ENCODE results near the gene PARVA. TPM values are rescaled to one million over a fixed set of nuclear protein-coding genes. Genes with fewer than 3 reads are reported as not detected.

Gene PARVA
- total and polyA plus RNA-seq, 2 of the 8 experiments (the other 6 are each of a cell fraction or from before 2014, with no cell fraction given) = 3.1 to 13.5 TPM

DNA sequence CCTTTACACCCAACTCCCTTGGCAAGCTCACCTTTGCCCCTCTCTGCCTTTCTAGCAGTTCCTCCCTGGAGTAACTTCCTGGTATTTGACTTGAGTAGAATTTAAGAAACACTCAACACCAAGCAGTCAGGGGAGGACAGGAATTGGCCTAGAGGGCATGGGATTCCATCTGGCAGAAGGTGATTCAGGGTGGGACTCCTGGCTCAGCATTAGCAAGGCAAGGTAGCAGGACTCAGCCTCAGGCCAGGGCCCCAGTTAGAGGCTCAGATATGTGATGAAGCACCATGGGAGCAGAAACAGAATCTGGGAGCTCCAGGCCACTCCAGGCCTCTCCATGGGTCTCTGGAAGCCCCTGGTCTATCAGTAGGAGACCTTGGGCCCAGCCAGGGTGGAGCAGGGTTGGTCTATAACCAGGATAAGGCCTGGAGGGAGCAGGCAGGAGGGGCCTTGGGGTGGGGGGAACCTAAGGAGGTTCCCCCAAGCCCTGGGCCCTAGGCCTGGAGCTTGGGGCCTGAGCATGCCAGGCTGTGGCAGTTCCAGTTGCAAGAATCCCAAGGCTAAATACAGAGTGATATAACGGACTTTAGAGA lies 148.2 kb downstream of the PARVA start:
- H3K4me1 ChIP-seq (replicated peaks in 1 of 4; ENCODE audit: control insufficient read depth in 3 of 4, insufficient read depth in 4 of 4, low read length in 3 of 4) = no peaks in the 10 kb centered on the region
- H2AFZ ChIP-seq (ENCODE audit: low read length) = no peak overlapping the region
- H3K23ac ChIP-seq (ENCODE audit: insufficient read length) = no peak overlapping the region
- no peak overlapping the region for H3K27ac ChIP-seq (ENCODE audit: low read depth, low read length)
- no peak overlapping the region for H3K9ac ChIP-seq (replicated peaks in 1 of 4; ENCODE audit: extremely low read depth in 1 of 4, low read depth in 3 of 4, low read length in 3 of 4)
- no peaks in the 10 kb centered on the region for H4K20me1 ChIP-seq (replicated peaks in 1 of 2; ENCODE audit: control insufficient read depth in 1 of 2, insufficient read depth in 2 of 2, low read length in 2 of 2)
- no peak overlapping the region for H4K8ac ChIP-seq (ENCODE audit: extremely low read depth, insufficient read depth, low read length)
- no peak overlapping the region for H3K56ac ChIP-seq (replicated peaks; ENCODE audit: insufficient read length, low read depth, low read length)
- no peak for TF ChIP-seq GTF2F1 (IDR thresholded peaks at IDR 0.05; ENCODE audit: borderline replicate concordance, low read depth, low read length)
- no peak for TF ChIP-seq EGR1 (IDR thresholded peaks at IDR 0.05; ENCODE audit: borderline replicate concordance, low read depth, low read length)
- TF ChIP-seq RNF2 (IDR thresholded peaks at IDR 0.05; ENCODE audit: borderline replicate concordance, low read depth, low read length, missing control alignments, poor library complexity, severe bottlenecking) = no peak
- TF ChIP-seq TCF12 (IDR thresholded peaks at IDR 0.05; ENCODE audit: low read depth, low read length) = no peak
- no peak for TF ChIP-seq SP2 (IDR thresholded peaks at IDR 0.05; ENCODE audit: low read length)
- H3K23me2 ChIP-seq (ENCODE audit: low read depth, low read length) = no peaks in the 10 kb centered on the region
- H3K36me3 ChIP-seq (ENCODE audit: control insufficient read depth in 2 of 4, insufficient read depth in 4 of 4, low read length in 3 of 4) = no peaks in the 10 kb centered on the region
- no peak overlapping the region for H3K14ac ChIP-seq (ENCODE audit: insufficient read length)
- no peak overlapping the region for H3K18ac ChIP-seq (ENCODE audit: extremely low read depth, low read length)
- no peak overlapping the region for H4K91ac ChIP-seq (replicated peaks; ENCODE audit: insufficient read length, low read length)
- no peak overlapping the region for H3K4me2 ChIP-seq (ENCODE audit: insufficient read depth in 1 of 2, low read depth in 2 of 2, low read length in 2 of 2)
- no peak overlapping the region for H2BK5ac ChIP-seq (ENCODE audit: low read depth, low read length)
- H3K79me2 ChIP-seq (ENCODE audit: control insufficient read depth in 1 of 2, insufficient read depth in 2 of 2, low read length in 2 of 2) = no peaks in the 10 kb centered on the region
- no peak for FAIRE-seq
- DNase-seq (ENCODE audit: low read depth in 1 of 2, low spot score in 2 of 2) = no peak
- no peaks in the 10 kb centered on the region for H3K9me3 ChIP-seq (ENCODE audit: insufficient read depth in 2 of 2, low read depth in 1 of 2, low read length in 1 of 2)
- H2BK20ac ChIP-seq (ENCODE audit: low read length) = no peak overlapping the region
- no peak overlapping the region for H4K5ac ChIP-seq (ENCODE audit: insufficient read length, low read depth, low read length)
- H2AK5ac ChIP-seq (ENCODE audit: low read depth, low read length) = no peak overlapping the region
- 94% methylated on average over 1 of the region's 1 CpG; no CpG with 5 or more reads in 1 of the 2 experiments for WGBS, 2 experiments (ENCODE audit: extremely low coverage in 1 of 2, insufficient coverage in 1 of 2, insufficient read length in 1 of 2, insufficient replicate concordance in 2 of 2, low coverage in 1 of 2, low lambda C conversion rate in 2 of 2, missing lambda C conversion rate in 1 of 2)
- no peaks in the 10 kb centered on the region for H3K79me1 ChIP-seq (ENCODE audit: low read depth, low read length)
- ChIA-PET CTCF (ENCODE audit: partially characterized antibody) (interaction anchor here (1.0 to 2.2 kb wide), 2 partner anchors 9 to 43 kb away, joined by 3 to 6 read pairs; no protein-coding TSS in a partner anchor), POLR2A (ENCODE audit: partially characterized antibody) (no interaction called here)
- no peak overlapping the region for H3K4ac ChIP-seq (replicated peaks; ENCODE audit: insufficient read length, low read depth, low read length)
- H2BK15ac ChIP-seq (ENCODE audit: low read length) = no peak overlapping the region
- H3K27me3 ChIP-seq (replicated peaks in 1 of 4; ENCODE audit: control insufficient read depth in 3 of 4, extremely low read depth in 1 of 4, insufficient read depth in 3 of 4, low read length in 3 of 4) = no peaks in the 10 kb centered on the region
- H3K4me3 ChIP-seq (ENCODE audit: extremely low read depth in 1 of 4, insufficient read depth in 2 of 4, low read depth in 3 of 4, low read length in 4 of 4) = no peak overlapping the region
- no peak overlapping the region for H2BK12ac ChIP-seq (ENCODE audit: low read depth, low read length)
- no peak overlapping the region for H2BK120ac ChIP-seq (replicated peaks; ENCODE audit: low read depth, low read length)

All from H1 (cell line).